Kidney (tissue), 14 donors: ENCODE measurements around the gene CNTN4. TPM values are rescaled to one million over a fixed set of nuclear protein-coding genes. Genes with fewer than 3 reads are reported as not detected.
"Not testable (repeated sequence)": the region's sequence is repeated elsewhere in the genome, so short reads cannot be mapped to it uniquely, and the experiment has no call there.

Source experiments
- DNase-seq, 5 donors: peaks; one replicate each; pipeline ENCODE4 v3.0.0-alpha.2; 2013 to 2020
- FAIRE-seq: peaks from 2 replicates; lab custom pipeline; 2012; peaks lifted over from hg19 to GRCh38; lab: Jason Lieb, UNC
- H3K27ac ChIP-seq, 2 donors: one replicate each; pipeline ENCODE4 v1.7.0; 2013; ENCODE audit warnings: low read depth in 2 of 2, low read length in 2 of 2, inconsistent platforms in 1 of 2
- H3K27me3 ChIP-seq: one replicate; pipeline ENCODE4 v1.7.1; 2013; ENCODE audit warnings: low read length, inconsistent platforms; ENCODE audit not compliant: control insufficient read depth, insufficient read depth
- H3K36me3 ChIP-seq, 3 donors: one replicate each; pipeline versions ENCODE4 v1.7.0 to v1.7.1; 2013; ENCODE audit warnings: low read length in 3 of 3, control low read depth in 1 of 3, inconsistent platforms in 1 of 3; ENCODE audit not compliant: insufficient read depth in 3 of 3, control insufficient read depth in 2 of 3
- H3K4me1 ChIP-seq, 3 donors: one replicate each; pipeline versions ENCODE4 v1.7.0 to v1.7.1; 2013; ENCODE audit warnings: low read length in 3 of 3, inconsistent platforms in 1 of 3, low read depth in 1 of 3; ENCODE audit not compliant: control insufficient read depth in 2 of 3, insufficient read depth in 2 of 3
- H3K4me3 ChIP-seq, 3 donors: one replicate each; pipeline versions ENCODE4 v1.7.0 to v1.8.1; 2013; ENCODE audit warnings: low read length in 3 of 3, control low read depth in 1 of 3, inconsistent platforms in 1 of 3
- H3K9ac ChIP-seq, 3 donors: one replicate each; pipeline versions ENCODE4 v1.7.0 to v1.7.1; 2013; ENCODE audit warnings: low read length in 3 of 3, control low read depth in 1 of 3, inconsistent platforms in 1 of 3
- H3K9me3 ChIP-seq, 3 donors: one replicate each; pipeline versions ENCODE4 v1.7.0 to v1.7.1; 2013; ENCODE audit warnings: low read length in 3 of 3, control low read depth in 1 of 3, inconsistent platforms in 1 of 3; ENCODE audit not compliant: control insufficient read depth in 2 of 3, insufficient read depth in 1 of 3
- CTCF ChIP-seq: IDR thresholded peaks from 3 replicates; pipeline ENCODE4 v1.5.1; 2012; ENCODE audit warnings: mild to moderate bottlenecking, moderate library complexity, borderline replicate concordance; ENCODE audit not compliant: insufficient read depth; ENCODE audit errors: extremely low read depth
- intact Hi-C: fragments of 100-400 bp; cut with DNase I; formaldehyde crosslinking; loops from one replicate; pipeline ENCODE4 v1.11.1; 2022
- polyA plus RNA-seq: library from polyadenylated mRNA; stranded (reverse); fragments of 350-450 nt; fragmentation: Illumina TruSeq; extraction: RNeasy Lipid Tissue Mini Kit (QIAGEN cat#74804); gene quantifications from one replicate; pipeline ENCODE4 v1.2.3, GENCODE V29; 2014; ENCODE audit warnings: low read depth, low replicate concordance; ENCODE audit not compliant: insufficient read depth
- total RNA-seq: library from RNA; stranded (reverse); fragmentation: NEBNext Ultra II Directional; extraction: Animal tissue kit (Norgen Biotek cat#: 25700); gene quantifications from one replicate; pipeline ENCODE4 v1.2.1, GENCODE V29; 2021
- donor health status: control.
- donor health status: control.
- donor health status: control.
- donor health status: control.
- donor health status: control.
- donor health status: DM: yes; HTN: yes; CAD: no.
- donor health status: Normal renal cell carcinoma (clear cell type).

Gene CNTN4
- total and polyA plus RNA-seq, 2 donors from 2014 or later: 2.2 to 13.4 TPM

- no peaks in the 10 kb centered on the region for H3K36me3 ChIP-seq
- no peaks in the 10 kb centered on the region for H3K4me1 ChIP-seq
- intact Hi-C loops: no loop called here
- H3K9ac ChIP-seq: no peak overlapping the region
- no peak for TF ChIP-seq CTCF
- no peaks in the 10 kb centered on the region for H3K9me3 ChIP-seq
- no peak overlapping the region for H3K27ac ChIP-seq
- no peaks in the 10 kb centered on the region for H3K27me3 ChIP-seq
- no peak overlapping the region for H3K4me3 ChIP-seq
- FAIRE-seq (no peak), DNase-seq (no peak)
These were observed 805.4 kb downstream of the CNTN4 start for GRCh38 chr3:2904054-2904453.

- H3K9ac ChIP-seq: no peak overlapping the region
- no peak overlapping the region for H3K27ac ChIP-seq
- no peak for FAIRE-seq
- H3K9me3 ChIP-seq: no peaks in the 10 kb centered on the region
- no peaks in the 10 kb centered on the region for H3K27me3 ChIP-seq
- no peak for TF ChIP-seq CTCF
- DNase-seq: no peak
- H3K4me1 ChIP-seq: no peaks in the 10 kb centered on the region
- intact Hi-C loops: no loop called here
- no peaks in the 10 kb centered on the region for H3K36me3 ChIP-seq
- no peak overlapping the region for H3K4me3 ChIP-seq
These were observed 810.2 kb downstream of the CNTN4 start for GRCh38 chr3:2908693-2909351.

GRCh38 chr3:2910997-2911396 lies 812.3 kb downstream of the CNTN4 start:
- Histone ChIP-seq H3K36me3 (no peaks in the 10 kb centered on the region), H3K4me1 (no peaks in the 10 kb centered on the region), H3K27me3 (no peaks in the 10 kb centered on the region), H3K4me3 (no peak overlapping the region), H3K27ac (no peak overlapping the region), H3K9ac (no peak overlapping the region), H3K9me3 (no peaks in the 10 kb centered on the region)
- no peak for TF ChIP-seq CTCF
- DNase-seq: no peak
- intact Hi-C loops: no loop called here
- no peak for FAIRE-seq

GRCh38 chr3:2915826-2916225 lies 817.2 kb downstream of the CNTN4 start:
- H3K4me1 ChIP-seq: no peaks in the 10 kb centered on the region
- intact Hi-C loops: no loop called here
- H3K9me3 ChIP-seq: no peaks in the 10 kb centered on the region
- no peaks in the 10 kb centered on the region for H3K36me3 ChIP-seq
- FAIRE-seq: no peak
- no peaks in the 10 kb centered on the region for H3K27me3 ChIP-seq
- DNase-seq: no peak
- H3K9ac ChIP-seq: no peak overlapping the region
- H3K27ac ChIP-seq: no peak overlapping the region
- TF ChIP-seq CTCF: no peak
- no peak overlapping the region for H3K4me3 ChIP-seq

- not testable (repeated sequence) for DNase-seq, FAIRE-seq
These were observed 818.0 kb downstream of the CNTN4 start for GRCh38 chr3:2916640-2917039.

More at GRCh38 chr3:2916640-2917039, 818.0 kb downstream of the CNTN4 start:
- H3K36me3 ChIP-seq, H3K4me3 ChIP-seq, H3K9me3 ChIP-seq, H3K9ac ChIP-seq, H3K27me3 ChIP-seq, H3K27ac ChIP-seq, intact Hi-C loops, H3K4me1 ChIP-seq: not testable (repeated sequence)
